ENCODE results near the gene PTH1R.

DNA sequence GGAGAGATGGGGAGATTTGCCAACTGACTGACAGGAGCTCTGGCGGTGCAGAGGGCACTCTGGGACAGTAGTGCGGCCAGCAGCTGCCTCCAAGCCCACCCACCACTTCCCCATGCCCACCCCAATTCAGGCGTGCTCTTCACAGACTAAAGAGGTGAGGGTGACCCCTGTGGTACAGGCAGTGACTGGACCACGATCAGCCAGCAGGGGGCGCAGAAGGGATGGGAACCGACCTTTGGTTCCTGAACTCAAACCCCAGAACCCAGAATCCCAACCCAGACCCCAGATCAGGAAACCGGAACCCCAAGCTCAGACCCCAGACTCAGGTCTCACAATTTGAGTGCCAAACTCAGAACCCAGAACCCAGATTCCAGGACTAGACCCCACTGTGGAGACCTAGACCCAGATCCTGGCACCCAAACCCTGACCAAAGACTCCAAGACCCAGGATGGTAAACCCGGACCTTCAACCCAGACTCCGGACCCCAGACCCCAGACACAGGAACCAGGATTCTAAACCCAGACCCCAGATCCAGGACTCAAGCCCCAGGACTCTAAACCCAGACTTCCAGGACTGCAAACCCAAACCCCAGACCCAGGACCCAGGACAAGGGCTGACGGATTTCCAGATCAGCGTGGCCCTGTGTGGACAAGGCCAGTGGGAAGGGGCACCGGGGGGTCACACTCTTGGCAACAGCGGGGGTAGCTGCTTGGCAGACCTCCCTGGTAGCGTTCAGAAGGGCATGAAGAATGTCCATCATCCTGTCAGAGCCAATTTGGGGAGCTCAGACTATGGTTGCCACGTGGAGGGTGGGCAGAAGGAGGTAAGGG lies 10.6 kb upstream of the PTH1R start:
- TF ChIP-seq CTCF (conservative IDR thresholded peaks at IDR 0.05 in 1 of 2, IDR thresholded peaks at IDR 0.05 in 1 of 2; ENCODE audit: low read depth in 1 of 2, low read length in 2 of 2) (peak; percentile 82 to 90), EZH2 (IDR thresholded peaks at IDR 0.05; ENCODE audit: low read length, missing control alignments) (peak; percentile 59)
